Upper lobe of right lung (tissue), 1 donor: ENCODE data around the gene ECI1. TPM values are rescaled to one million over a fixed set of nuclear protein-coding genes. Genes with fewer than 3 reads are reported as not detected.

ENCODE experiments used
- ATAC-seq: fragments of 200-7000 bp; cut with Tn5 transposase; one replicate; pipeline ENCODE4 v1.9.1; 2020; ENCODE audit warnings: mild to moderate bottlenecking, moderate library complexity
- DNase-seq: peaks from one replicate; pipeline ENCODE4 v3.0.0-alpha.2; 2020
- H3K27ac ChIP-seq: fragments of 200-600 bp; one replicate; pipeline ENCODE4 v1.8.0; 2022
- H3K27me3 ChIP-seq: fragments of 200-600 bp; one replicate; pipeline ENCODE4 v1.8.0; 2022; ENCODE audit warnings: mild to moderate bottlenecking
- H3K36me3 ChIP-seq: fragments of 200-600 bp; one replicate; pipeline ENCODE4 v1.8.0; 2022
- H3K4me1 ChIP-seq: fragments of 200-600 bp; one replicate; pipeline ENCODE4 v1.8.0; 2022
- H3K4me3 ChIP-seq: fragments of 200-600 bp; one replicate; pipeline ENCODE4 v1.8.0; 2022; ENCODE audit warnings: mild to moderate bottlenecking
- H3K9me3 ChIP-seq: fragments of 200-600 bp; one replicate; pipeline ENCODE4 v1.8.0; 2022
- intact Hi-C: fragments of 100-400 bp; cut with DNase I; formaldehyde crosslinking; loops from one replicate; pipeline ENCODE4 v1.11.0; 2022
- total RNA-seq: library from RNA; stranded (reverse); fragmentation: NEBNext Ultra II Directional; extraction: Animal tissue kit (Norgen Biotek cat#: 25700); gene quantifications from one replicate; pipeline ENCODE4 v1.2.1, GENCODE V29; 2021
- TF ChIP-seq, protein P1 (sequence below): fragments of 200-600 bp; IDR thresholded peaks from one replicate; pipeline ENCODE4 v1.8.0; 2022; ENCODE audit warnings: antibody characterized with exemption
- donor health status: DM: no; HTN: yes; CAD: no; lungs with severe emphysema.

Gene ECI1
- total RNA-seq, 1 donor from 2014 or later = 46.2 TPM

DNA sequence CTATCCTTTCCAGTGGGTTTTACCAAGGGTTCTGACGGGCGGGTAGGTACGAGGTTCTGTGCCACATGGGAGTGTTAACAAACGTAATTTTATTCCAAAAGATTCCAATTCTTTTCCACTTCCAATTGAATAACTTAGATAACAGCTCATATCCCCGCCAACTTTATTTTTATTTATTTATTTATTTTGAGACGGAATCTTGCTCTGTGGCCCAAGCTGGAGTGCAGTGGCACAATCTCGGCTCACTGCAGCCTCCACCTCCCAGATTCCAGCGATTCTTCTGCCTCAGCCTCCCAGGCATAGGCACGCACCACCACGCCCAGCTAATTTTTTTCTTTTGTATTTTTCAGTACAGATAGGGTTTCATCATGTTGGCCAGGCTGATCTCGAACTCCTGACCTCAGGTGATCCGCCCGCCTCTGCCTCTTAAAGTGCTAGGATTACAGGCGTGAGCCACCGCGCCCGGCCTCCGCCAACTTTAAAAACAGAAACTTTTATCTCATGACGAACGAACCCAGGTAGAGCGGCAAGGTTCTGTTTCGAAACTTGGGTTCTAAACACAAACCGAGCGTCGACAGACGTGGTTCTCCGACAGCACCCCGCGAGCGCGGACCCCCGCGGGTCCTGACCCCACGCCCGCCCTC, 613 bp downstream of the ECI1 start:
- no peak for DNase-seq
- Histone ChIP-seq H3K4me3 (peak overlapping the region; percentile 70), H3K36me3 (peaks cover 44% of the 10 kb centered on the region), H3K27me3 (no peaks in the 10 kb centered on the region), H3K27ac (peak overlapping the region; percentile 83), H3K4me1 (peaks cover 16% of the 10 kb centered on the region), H3K9me3 (no peaks in the 10 kb centered on the region)
- TF ChIP-seq, protein P1, sequence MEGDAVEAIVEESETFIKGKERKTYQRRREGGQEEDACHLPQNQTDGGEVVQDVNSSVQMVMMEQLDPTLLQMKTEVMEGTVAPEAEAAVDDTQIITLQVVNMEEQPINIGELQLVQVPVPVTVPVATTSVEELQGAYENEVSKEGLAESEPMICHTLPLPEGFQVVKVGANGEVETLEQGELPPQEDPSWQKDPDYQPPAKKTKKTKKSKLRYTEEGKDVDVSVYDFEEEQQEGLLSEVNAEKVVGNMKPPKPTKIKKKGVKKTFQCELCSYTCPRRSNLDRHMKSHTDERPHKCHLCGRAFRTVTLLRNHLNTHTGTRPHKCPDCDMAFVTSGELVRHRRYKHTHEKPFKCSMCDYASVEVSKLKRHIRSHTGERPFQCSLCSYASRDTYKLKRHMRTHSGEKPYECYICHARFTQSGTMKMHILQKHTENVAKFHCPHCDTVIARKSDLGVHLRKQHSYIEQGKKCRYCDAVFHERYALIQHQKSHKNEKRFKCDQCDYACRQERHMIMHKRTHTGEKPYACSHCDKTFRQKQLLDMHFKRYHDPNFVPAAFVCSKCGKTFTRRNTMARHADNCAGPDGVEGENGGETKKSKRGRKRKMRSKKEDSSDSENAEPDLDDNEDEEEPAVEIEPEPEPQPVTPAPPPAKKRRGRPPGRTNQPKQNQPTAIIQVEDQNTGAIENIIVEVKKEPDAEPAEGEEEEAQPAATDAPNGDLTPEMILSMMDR = no peak
- intact Hi-C loops = no loop called here
- ATAC-seq = no peak

DNA sequence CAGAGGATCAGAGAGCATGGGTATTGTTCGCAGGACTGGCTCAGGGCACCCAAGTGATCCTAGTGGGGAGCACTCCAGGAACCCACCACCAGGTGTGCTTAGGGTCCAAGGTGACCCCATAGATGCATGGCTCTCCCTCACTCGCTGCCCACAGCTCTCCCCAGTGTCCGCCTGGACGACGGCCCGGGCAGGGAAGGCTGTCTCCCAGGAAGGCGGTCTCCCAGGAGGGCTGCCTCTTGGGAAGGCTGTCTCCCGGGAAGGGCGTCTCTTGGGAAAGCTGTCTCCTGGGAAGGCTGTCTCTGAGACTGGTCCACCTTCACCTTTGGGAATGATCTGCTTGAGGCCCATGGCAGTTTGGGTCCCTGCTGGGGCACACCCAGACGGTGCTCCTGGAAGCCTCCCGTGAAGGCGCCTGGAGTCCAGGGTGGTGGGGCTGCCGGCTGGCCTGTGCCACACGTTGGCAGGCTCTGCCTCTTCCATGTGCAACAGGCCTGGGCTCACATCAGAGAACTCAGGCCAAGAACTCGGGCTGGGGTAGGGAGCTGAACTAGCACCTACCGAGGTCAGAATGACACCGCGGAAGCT, 5.0 kb downstream of the ECI1 start:
- Histone ChIP-seq H3K27ac (no peak overlapping the region), H3K4me1 (peaks cover 10% of the 10 kb centered on the region), H3K27me3 (no peaks in the 10 kb centered on the region), H3K36me3 (peaks cover 49% of the 10 kb centered on the region), H3K9me3 (no peaks in the 10 kb centered on the region), H3K4me3 (no peak overlapping the region)
- TF ChIP-seq, protein P1 = no peak
- DNase-seq = no peak
- no peak for ATAC-seq
- intact Hi-C loops = no loop called here

DNA sequence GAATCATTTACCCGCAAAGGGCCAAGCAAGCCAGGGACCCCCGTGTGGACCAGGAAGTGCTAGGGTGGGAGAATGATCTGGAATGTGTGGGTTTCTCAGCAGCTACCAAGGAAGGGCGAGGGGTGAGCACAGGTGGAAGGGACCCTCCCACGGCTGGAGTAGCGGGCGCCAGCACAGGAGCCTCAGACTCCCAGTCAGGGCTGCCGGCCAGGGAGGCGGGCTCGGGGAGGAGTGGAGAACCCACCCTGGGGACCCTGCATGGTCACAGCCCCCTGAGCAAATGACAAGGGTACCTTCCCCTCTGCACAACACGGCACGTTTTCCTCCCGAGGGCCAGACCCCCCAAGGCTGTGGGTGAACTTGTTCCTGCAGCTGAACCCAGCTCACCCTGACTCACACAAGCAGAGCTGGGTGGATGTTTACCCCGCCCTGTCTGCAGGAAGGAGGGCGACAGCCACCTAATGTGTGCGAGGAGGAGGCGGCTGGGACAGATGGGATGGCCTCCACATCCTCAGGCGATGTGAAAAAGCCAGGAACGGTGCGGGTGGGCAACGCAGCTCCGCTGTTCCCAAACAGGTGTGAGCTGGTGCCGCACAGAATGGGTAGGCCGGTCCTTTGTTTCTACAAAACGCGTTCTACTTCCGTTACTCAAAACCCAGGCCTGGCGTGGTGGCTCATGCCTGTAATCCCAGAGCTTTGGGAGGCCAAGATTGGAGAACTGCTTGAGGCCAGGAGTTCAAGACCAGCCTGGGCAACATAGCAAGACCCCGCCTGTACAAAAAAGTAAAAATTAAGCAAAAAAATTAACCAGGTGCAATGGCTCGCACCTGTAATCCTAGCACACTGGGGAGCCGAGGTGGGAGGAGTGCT, 6.2 kb downstream of the ECI1 start:
- Histone ChIP-seq H3K9me3 (no peaks in the 10 kb centered on the region), H3K36me3 (peaks cover 49% of the 10 kb centered on the region), H3K27ac (no peak overlapping the region), H3K4me1 (peaks cover 4% of the 10 kb centered on the region), H3K4me3 (no peak overlapping the region), H3K27me3 (no peaks in the 10 kb centered on the region)
- ATAC-seq (no peak), DNase-seq (no peak)
- TF ChIP-seq, protein P1 = no peak
- intact Hi-C loops = no loop called here

DNA sequence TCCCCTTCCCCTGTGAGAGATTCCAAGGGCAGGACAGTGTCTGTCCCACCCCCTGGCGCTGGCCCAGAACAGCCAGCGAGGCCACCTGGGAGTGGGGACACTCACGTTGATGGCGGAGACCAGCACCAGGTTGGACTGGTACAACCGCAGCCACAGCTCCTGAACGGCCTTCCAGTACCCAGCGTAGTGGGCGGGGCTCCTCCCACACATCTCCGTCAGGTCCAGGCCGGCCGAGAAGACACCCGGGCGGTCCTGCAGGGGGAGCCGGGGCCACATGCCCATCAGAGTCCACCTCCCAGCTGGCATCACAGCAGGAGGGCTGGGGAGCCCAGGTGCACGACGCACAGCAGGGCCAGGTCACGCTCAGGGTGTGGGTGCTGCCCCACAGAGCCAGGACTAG, 7.1 kb downstream of the ECI1 start:
- Histone ChIP-seq H3K4me1 (no peaks in the 10 kb centered on the region), H3K27me3 (no peaks in the 10 kb centered on the region), H3K4me3 (no peak overlapping the region), H3K36me3 (peaks cover 49% of the 10 kb centered on the region), H3K27ac (no peak overlapping the region), H3K9me3 (no peaks in the 10 kb centered on the region)
- DNase-seq (no peak), ATAC-seq (peak; percentile 8)
- intact Hi-C loops = no loop called here
- TF ChIP-seq, protein P1 = no peak

DNA sequence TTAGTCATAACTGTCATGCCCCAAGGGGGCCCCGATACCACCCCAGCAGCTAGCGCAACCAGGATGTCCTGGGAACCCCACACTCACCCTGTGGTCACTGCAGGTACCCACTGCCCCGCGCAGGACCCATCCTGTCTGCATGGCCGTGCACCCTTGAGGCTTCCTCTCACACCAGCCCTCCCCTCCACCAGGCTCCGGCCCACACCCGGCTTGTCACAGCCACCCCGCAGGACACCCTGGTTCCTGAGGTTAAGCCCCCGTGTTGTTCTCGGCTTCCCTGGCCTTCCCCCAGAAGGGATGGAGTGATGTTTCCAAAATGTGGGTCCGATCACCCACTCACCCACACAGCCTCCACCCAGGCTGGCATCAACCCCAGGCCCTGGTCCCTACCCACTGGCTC, 7.6 kb downstream of the ECI1 start:
- H3K27me3 ChIP-seq = no peaks in the 10 kb centered on the region
- H3K36me3 ChIP-seq = peaks cover 49% of the 10 kb centered on the region
- H3K9me3 ChIP-seq = no peaks in the 10 kb centered on the region
- H3K4me1 ChIP-seq = no peaks in the 10 kb centered on the region
- TF ChIP-seq, protein P1 = no peak
- no peak overlapping the region for H3K27ac ChIP-seq
- no peak for DNase-seq
- intact Hi-C loops = no loop called here
- no peak overlapping the region for H3K4me3 ChIP-seq
- ATAC-seq = no peak
